GM19035 (cell line): ENCODE measurements around the gene USP24.

Experiments
- ATAC-seq: cut with Tn5 transposase; IDR thresholded peaks from one replicate; pipeline ENCODE4 v1.9.1; 2021; ENCODE audit not compliant: unreplicated experiment

USP24 gene

DNA sequence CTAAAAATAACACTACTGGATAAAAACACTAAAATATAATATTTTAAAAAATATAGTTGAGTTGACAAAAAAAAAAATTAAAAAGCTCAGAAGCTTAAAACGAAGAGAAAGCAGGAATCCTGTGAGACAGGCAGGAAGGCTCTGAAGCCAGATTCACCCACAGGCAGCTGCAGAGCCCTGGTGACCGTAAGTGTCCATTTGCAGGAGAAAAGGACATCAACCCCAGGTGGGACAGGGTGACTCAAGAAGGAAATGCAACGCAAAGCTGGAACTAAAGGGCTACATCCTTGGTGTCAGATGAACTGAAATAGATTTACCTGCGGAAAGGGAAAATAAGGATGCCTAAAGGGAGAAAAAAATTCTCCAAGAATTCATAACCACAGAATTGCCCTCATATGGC lies 46.8 kb downstream of the USP24 start:
- ATAC-seq = no peak

GRCh38 chr1:55167224-55167871 lies 47.8 kb downstream of the USP24 start:
- ATAC-seq = no peak

- no peak for ATAC-seq
Observed at GRCh38 chr1:55164906-55165305, 50.3 kb downstream of the USP24 start.

GRCh38 chr1:55159571-55159970 lies 55.6 kb downstream of the USP24 start:
- ATAC-seq = no peak

DNA sequence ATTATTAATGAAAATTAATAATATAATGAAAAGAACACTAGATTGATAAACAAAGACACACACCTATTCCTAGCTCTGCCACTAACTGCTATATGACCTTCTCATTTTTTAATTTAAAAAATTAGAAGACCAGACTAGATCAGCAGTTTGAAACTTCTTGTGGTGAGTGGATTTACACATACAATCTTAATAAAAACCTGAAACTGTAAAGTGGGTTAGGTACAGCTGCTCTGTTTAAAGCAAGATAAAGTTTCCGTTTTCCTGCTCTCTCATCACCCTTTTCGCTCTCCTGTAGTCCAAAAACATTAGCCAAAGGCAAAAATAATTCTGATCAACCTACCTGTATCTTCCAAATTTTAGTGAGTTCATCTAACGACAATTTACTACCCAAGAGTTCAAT lies 58.6 kb downstream of the USP24 start:
- ATAC-seq = no peak

- no peak for ATAC-seq
Observed at GRCh38 chr1:55156093-55156492, 59.1 kb downstream of the USP24 start.

DNA sequence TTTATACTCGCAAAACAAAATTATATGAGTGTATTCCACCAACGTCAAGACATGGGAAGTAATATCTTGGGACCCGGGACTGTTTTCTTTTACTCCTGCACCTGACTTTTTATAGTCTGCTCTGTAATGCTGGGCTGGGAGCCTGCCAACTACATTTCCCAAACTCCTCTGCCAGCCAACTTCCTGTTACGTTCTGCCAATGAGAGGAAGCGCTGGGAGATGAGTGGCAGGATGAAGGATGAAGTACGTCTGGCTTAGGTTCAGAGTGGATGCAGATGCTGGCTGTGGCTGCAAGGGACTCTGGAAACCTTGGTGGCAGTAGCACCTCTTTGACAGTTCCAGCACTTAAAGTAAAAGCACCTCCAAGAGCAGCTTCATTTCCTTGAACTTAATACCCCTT lies 59.6 kb downstream of the USP24 start:
- no peak for ATAC-seq

GRCh38 chr1:55154616-55155015 lies 60.5 kb downstream of the USP24 start:
- ATAC-seq = no peak

DNA sequence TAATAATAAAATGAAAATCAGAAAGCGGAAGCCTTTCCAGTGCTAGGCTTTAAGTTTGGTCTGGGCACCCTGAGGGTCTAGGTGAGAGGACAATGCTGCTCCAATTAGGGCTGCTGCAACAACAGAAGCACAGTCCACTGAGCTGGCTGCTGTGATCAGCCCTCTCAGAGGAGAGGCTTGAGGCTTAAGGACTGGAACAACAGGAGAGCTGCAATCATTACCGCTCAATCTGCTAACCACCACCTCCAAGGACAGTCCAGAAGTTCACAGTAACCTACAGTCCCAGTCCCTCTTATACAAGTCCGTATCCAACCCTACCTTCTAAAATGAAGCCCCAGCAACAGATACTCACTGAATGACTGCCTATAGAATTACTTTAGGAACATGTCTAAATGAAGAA lies 62.1 kb downstream of the USP24 start:
- ATAC-seq = no peak

- ATAC-seq = no peak
Observed at GRCh38 chr1:55150880-55151588, 64.1 kb downstream of the USP24 start.

DNA sequence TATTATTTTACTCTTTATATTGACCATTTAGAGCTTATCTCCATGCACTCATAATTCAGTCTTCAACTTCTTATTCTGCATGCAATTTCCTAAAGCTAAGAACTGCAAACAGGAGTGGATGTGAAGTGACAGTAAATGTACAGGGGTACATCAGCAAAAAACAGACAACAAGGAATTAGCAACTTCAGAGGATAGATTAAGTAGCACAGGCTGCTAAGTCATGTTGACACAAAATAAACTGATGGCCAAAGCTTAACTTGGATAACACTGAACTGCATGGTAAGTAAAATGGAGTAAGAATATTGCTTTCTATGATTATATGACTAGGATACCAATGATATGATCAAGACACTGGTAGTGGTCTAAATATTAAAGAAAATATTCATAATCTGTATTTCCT lies 66.5 kb downstream of the USP24 start:
- no peak for ATAC-seq

GRCh38 chr1:55147524-55147923 lies 67.6 kb downstream of the USP24 start:
- no peak for ATAC-seq

DNA sequence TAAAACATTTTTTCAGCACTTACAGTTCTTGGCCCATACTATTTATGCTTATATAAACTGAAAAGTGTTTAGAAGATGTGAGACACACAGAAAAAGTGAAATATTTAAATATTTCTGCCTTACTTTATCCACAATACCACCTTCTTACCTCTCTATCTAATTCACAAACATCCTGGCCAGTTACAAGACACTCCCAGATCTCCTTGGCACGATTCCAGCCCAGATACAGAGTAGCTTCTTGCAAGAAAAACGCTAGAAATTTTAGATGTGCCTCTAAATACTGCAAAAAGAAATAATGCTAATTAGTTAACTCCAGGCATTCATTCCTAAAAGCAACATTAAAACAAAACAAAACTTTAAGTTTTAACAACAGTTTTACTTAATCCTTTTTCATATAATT lies 68.4 kb downstream of the USP24 start:
- no peak for ATAC-seq

DNA sequence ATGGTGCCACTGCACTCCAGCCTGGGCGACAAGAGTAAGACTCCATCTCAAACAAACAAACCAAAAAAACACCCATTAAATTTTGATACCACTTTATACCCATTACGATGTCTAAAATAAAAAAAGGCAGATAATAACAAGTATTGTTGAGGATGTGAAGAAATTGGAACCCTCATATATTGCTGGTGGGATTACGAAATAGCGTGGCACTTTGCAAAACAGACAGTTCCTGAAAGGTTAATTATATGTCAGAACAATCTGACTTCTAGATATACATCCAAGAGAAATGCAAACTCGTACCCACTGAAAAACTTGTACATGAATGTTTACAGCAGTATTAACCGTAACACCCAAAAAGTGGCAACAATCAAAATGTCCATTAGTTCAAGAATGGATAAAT lies 70.3 kb downstream of the USP24 start:
- no peak for ATAC-seq

GRCh38 chr1:55143684-55144083 lies 71.5 kb downstream of the USP24 start:
- no peak for ATAC-seq

DNA sequence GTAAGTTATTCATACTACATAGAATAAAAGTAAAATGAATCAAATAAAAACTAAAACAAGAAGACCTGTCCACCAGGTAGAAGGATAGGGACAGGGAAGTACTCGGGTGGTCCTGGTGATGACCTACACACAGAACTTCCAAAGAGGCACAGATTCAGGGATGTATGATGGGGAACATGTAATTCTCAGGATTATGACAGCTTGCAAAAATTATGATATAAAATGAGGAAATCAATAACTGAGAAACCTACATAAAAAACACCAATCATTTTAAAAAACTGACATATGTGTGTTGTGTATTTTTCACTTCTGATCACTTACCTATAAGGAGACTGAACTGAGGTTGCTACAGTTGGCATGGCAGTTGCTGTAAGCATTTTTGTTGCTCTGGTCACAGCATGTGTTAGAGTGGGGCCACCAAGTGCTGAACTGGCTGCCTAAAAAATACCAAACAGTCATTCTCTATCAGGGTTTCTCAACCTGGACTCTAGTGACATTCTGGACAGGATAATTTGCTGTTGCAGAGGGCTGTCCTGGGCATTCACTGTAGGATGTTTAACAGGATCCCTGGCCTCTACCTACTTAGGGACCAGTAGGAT lies 73.8 kb downstream of the USP24 start:
- ATAC-seq = no peak

GRCh38 chr1:55140546-55140983 lies 74.6 kb downstream of the USP24 start:
- ATAC-seq = peak; percentile 81

DNA sequence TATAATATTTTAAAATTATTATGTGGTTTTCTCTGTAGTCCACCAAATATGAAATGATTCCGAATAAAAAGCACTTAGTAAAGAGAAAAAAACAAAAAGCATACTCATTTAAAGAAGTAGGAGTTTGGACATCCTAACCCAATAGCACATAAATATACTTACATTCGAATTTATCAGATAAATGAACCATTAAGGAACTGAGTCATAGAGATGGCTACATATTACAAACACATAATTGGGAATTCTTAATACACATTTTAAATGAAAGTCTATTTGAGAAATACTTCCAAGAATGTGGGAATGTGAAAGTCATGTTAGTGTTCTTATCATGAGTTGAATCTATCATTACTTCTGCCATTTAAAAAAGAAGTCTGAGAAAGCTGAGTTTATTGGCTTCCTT lies 75.0 kb downstream of the USP24 start:
- no peak for ATAC-seq

GRCh38 chr1:55138823-55139222 lies 76.3 kb downstream of the USP24 start:
- ATAC-seq = no peak

DNA sequence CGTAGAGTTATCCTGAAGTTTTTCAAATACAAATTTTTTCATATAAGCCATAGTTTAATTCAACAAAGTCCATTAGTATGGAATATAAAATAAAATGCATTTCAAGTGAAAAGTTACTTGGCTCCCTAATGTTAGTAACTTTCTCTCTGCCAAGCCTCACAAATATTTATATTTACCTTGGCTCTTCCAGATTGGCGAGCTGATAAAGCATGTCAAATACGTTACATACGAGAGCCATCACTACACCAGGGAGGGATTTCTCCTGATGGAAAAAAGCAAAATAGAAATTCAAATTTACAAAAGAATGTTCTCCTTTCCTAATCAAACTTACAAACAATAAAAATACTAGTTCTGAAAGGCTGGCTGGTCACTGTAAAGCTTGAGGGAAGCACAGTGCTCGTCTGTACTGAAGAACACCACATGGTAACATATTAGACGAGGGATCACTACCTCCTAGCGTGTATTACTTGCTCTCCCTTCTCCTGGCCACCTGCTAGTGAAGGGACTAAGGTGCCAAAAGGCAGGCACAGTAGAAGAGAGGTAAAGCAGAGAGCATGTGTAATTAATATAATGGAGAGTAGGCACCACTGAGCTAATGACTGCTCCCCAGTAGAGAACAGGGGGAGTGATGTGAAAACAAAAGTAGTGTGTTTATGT lies 80.9 kb downstream of the USP24 start:
- ATAC-seq = no peak

DNA sequence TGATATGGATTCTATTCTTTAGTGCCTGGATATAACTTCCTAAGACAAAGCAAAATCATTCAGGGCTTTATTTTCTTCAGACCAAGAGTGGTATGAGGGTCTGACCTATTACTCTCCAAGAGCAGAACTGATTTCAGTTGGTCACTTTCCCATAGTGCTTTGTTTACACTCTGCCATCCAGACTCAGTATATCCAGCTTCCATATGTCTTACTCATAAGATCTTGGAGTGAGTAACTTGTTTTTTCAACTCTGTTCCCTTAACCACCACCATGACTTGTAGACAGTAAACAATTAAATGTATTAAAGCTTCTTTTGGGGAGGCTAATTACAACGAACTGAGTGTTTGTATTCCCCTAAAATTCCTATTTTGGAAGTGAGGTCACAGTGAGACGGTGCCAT lies 83.4 kb downstream of the USP24 start:
- ATAC-seq = no peak

GRCh38 chr1:55131218-55131617 lies 83.9 kb downstream of the USP24 start:
- no peak for ATAC-seq
